ENCODE results near the gene REC8. TPM values are rescaled to one million over a fixed set of nuclear protein-coding genes. Genes with fewer than 3 reads are reported as not detected.

Gene REC8
- total and polyA plus RNA-seq, 5 donors from 2014 or later: 9.7 to 145 (median 13.7) TPM

GRCh38 chr14:24135584-24135833 lies 36.4 kb upstream of the REC8 start:
- Mint-ChIP-seq H3K36me3 (peaks cover 18% of the 10 kb centered on the region), H3K9me3 (peaks cover 0 to 1% (median 0%) of the 10 kb centered on the region in 7 donors), H3K4me1 (peaks cover 16 to 70% (median 48%) of the 10 kb centered on the region in 4 donors), H3K4me3 (peak overlapping the region; percentile 91 to 98 (median 97)), H3K27ac (peak overlapping the region; percentile 8 to 96 (median 93)), H3K27me3 (peaks cover 4% of the 10 kb centered on the region)
- DNase-seq (no peak), ATAC-seq (ENCODE audit: low read depth in 2 of 2) (no peak)
- H3K36me3 ChIP-seq (ENCODE audit: control insufficient read depth, insufficient read depth, low read length): peaks cover 16% of the 10 kb centered on the region
- H3K27ac ChIP-seq (ENCODE audit: insufficient read depth, low read length, poor library complexity, severe bottlenecking): peak overlapping the region; percentile 67
- H3K4me1 ChIP-seq (ENCODE audit: control insufficient read depth, insufficient read depth, low read length, poor library complexity, severe bottlenecking): peaks cover 59% of the 10 kb centered on the region
- H3K9me3 ChIP-seq (ENCODE audit: control insufficient read depth in 2 of 2, low read length in 2 of 2): no peaks in the 10 kb centered on the region
- no peaks in the 10 kb centered on the region for H3K27me3 ChIP-seq (ENCODE audit: control insufficient read depth, insufficient read depth, low read length)
- peak overlapping the region; percentile 29 for H3K4me3 ChIP-seq (ENCODE audit: low read depth, low read length)

- H3K4me3 ChIP-seq (ENCODE audit: low read depth, low read length): peak within 1 kb of the TSS; percentile 75
- H3K27me3 ChIP-seq (ENCODE audit: control insufficient read depth, insufficient read depth, low read length): no peaks in the 10 kb centered on the region
- Mint-ChIP-seq H3K4me1 (peaks cover 16 to 70% (median 43%) of the 10 kb centered on the region in 4 donors), H3K27ac (peak within 1 kb of the TSS; percentile 69 to 96 (median 95)), H3K27me3 (peaks cover 4% of the 10 kb centered on the region), H3K36me3 (peaks cover 17% of the 10 kb centered on the region), H3K4me3 (peak within 1 kb of the TSS; percentile 92 to 98 (median 97)), H3K9me3 (peaks cover 0 to 1% (median 0%) of the 10 kb centered on the region in 7 donors)
- peaks cover 16% of the 10 kb centered on the region for H3K36me3 ChIP-seq (ENCODE audit: control insufficient read depth, insufficient read depth, low read length)
- peak within 1 kb of the TSS; percentile 85 for H3K27ac ChIP-seq (ENCODE audit: insufficient read depth, low read length, poor library complexity, severe bottlenecking)
- peaks cover 63% of the 10 kb centered on the region for H3K4me1 ChIP-seq (ENCODE audit: control insufficient read depth, insufficient read depth, low read length, poor library complexity, severe bottlenecking)
- DNase-seq (peak; percentile 90 to 94 (median 93)), ATAC-seq (ENCODE audit: low read depth in 2 of 2) (peak; percentile 93 to 96)
- no peaks in the 10 kb centered on the region for H3K9me3 ChIP-seq (ENCODE audit: control insufficient read depth in 2 of 2, low read length in 2 of 2)
Observed at GRCh38 chr14:24135834-24136683, 35.8 kb upstream of the REC8 start, which contains the start of gene PSME1. Gene PSME1, plus strand, starts transcription at chr14:24136194. Its CDS starts 69 bp downstream, at chr14:24136263.

GRCh38 chr14:24136684-24137528 lies 35.0 kb upstream of the REC8 start:
- H3K4me1 Mint-ChIP-seq: peaks cover 16 to 71% (median 43%) of the 10 kb centered on the region in 4 donors
- H3K9me3 Mint-ChIP-seq: peaks cover 0 to 1% (median 0%) of the 10 kb centered on the region in 7 donors
- H3K9me3 ChIP-seq (ENCODE audit: control insufficient read depth in 2 of 2, low read length in 2 of 2): no peaks in the 10 kb centered on the region
- H3K27me3 ChIP-seq (ENCODE audit: control insufficient read depth, insufficient read depth, low read length): no peaks in the 10 kb centered on the region
- DNase-seq (peak in 1 of 3 donors; percentile 28), ATAC-seq (ENCODE audit: low read depth in 2 of 2) (no peak)
- peaks cover 62% of the 10 kb centered on the region for H3K4me1 ChIP-seq (ENCODE audit: control insufficient read depth, insufficient read depth, low read length, poor library complexity, severe bottlenecking)
- H3K27ac Mint-ChIP-seq: peak overlapping the region; percentile 69 to 95 (median 94)
- peak overlapping the region; percentile 75 for H3K4me3 ChIP-seq (ENCODE audit: low read depth, low read length)
- H3K36me3 Mint-ChIP-seq: peaks cover 17% of the 10 kb centered on the region
- H3K27me3 Mint-ChIP-seq: peaks cover 4% of the 10 kb centered on the region
- H3K36me3 ChIP-seq (ENCODE audit: control insufficient read depth, insufficient read depth, low read length): peaks cover 16% of the 10 kb centered on the region
- H3K4me3 Mint-ChIP-seq: peak overlapping the region; percentile 92 to 94 (median 92)
- H3K27ac ChIP-seq (ENCODE audit: insufficient read depth, low read length, poor library complexity, severe bottlenecking): peak overlapping the region; percentile 85

GRCh38 chr14:24137529-24138395 lies 34.1 kb upstream of the REC8 start:
- H3K4me3 Mint-ChIP-seq: peak overlapping the region; percentile 92 to 94 (median 92)
- Histone ChIP-seq H3K4me3 (ENCODE audit: low read depth, low read length) (no peak overlapping the region), H3K27me3 (ENCODE audit: control insufficient read depth, insufficient read depth, low read length) (no peaks in the 10 kb centered on the region), H3K9me3 (ENCODE audit: control insufficient read depth in 2 of 2, low read length in 2 of 2) (no peaks in the 10 kb centered on the region), H3K27ac (ENCODE audit: insufficient read depth, low read length, poor library complexity, severe bottlenecking) (peak overlapping the region; percentile 85), H3K36me3 (ENCODE audit: control insufficient read depth, insufficient read depth, low read length) (peaks cover 16% of the 10 kb centered on the region), H3K4me1 (ENCODE audit: control insufficient read depth, insufficient read depth, low read length, poor library complexity, severe bottlenecking) (peaks cover 59% of the 10 kb centered on the region)
- H3K27ac Mint-ChIP-seq: peak overlapping the region; percentile 94 to 95 (median 95)
- H3K27me3 Mint-ChIP-seq: peaks cover 4% of the 10 kb centered on the region
- DNase-seq: no peak
- H3K9me3 Mint-ChIP-seq: peaks cover 0 to 1% (median 0%) of the 10 kb centered on the region in 7 donors
- no peak for ATAC-seq (ENCODE audit: low read depth in 2 of 2)
- H3K36me3 Mint-ChIP-seq: peaks cover 17% of the 10 kb centered on the region
- H3K4me1 Mint-ChIP-seq: peaks cover 16 to 71% (median 39%) of the 10 kb centered on the region in 4 donors

- no peak overlapping the region for H3K4me3 ChIP-seq (ENCODE audit: low read depth, low read length)
- Mint-ChIP-seq H3K36me3 (peaks cover 22% of the 10 kb centered on the region), H3K27me3 (no peaks in the 10 kb centered on the region), H3K4me1 (peaks cover 10 to 73% (median 37%) of the 10 kb centered on the region in 4 donors), H3K9me3 (peaks cover 0 to 1% (median 0%) of the 10 kb centered on the region in 7 donors), H3K4me3 (peak overlapping the region; percentile 81 to 94 (median 92)), H3K27ac (peak overlapping the region in 2 of 3 donors; percentile 61 to 85)
- H3K4me1 ChIP-seq (ENCODE audit: control insufficient read depth, insufficient read depth, low read length, poor library complexity, severe bottlenecking): peaks cover 56% of the 10 kb centered on the region
- H3K9me3 ChIP-seq (ENCODE audit: control insufficient read depth in 2 of 2, low read length in 2 of 2): no peaks in the 10 kb centered on the region
- H3K27ac ChIP-seq (ENCODE audit: insufficient read depth, low read length, poor library complexity, severe bottlenecking): no peak overlapping the region
- no peaks in the 10 kb centered on the region for H3K27me3 ChIP-seq (ENCODE audit: control insufficient read depth, insufficient read depth, low read length)
- DNase-seq (no peak), ATAC-seq (ENCODE audit: low read depth in 2 of 2) (no peak)
- H3K36me3 ChIP-seq (ENCODE audit: control insufficient read depth, insufficient read depth, low read length): peaks cover 22% of the 10 kb centered on the region
Observed at GRCh38 chr14:24138396-24139271, 33.2 kb upstream of the REC8 start.

- ATAC-seq (ENCODE audit: low read depth in 2 of 2): no peak
- Mint-ChIP-seq H3K4me3 (peak overlapping the region; percentile 68 to 94 (median 86)), H3K4me1 (peaks cover 10 to 74% (median 41%) of the 10 kb centered on the region in 4 donors), H3K27me3 (no peaks in the 10 kb centered on the region), H3K36me3 (peaks cover 25% of the 10 kb centered on the region), H3K27ac (peak overlapping the region in 2 of 3 donors; percentile 61 to 75), H3K9me3 (peaks cover 0 to 1% (median 0%) of the 10 kb centered on the region in 7 donors)
- Histone ChIP-seq H3K36me3 (ENCODE audit: control insufficient read depth, insufficient read depth, low read length) (peaks cover 28% of the 10 kb centered on the region), H3K27me3 (ENCODE audit: control insufficient read depth, insufficient read depth, low read length) (no peaks in the 10 kb centered on the region), H3K27ac (ENCODE audit: insufficient read depth, low read length, poor library complexity, severe bottlenecking) (no peak overlapping the region), H3K9me3 (ENCODE audit: control insufficient read depth in 2 of 2, low read length in 2 of 2) (no peaks in the 10 kb centered on the region), H3K4me1 (ENCODE audit: control insufficient read depth, insufficient read depth, low read length, poor library complexity, severe bottlenecking) (peaks cover 56% of the 10 kb centered on the region), H3K4me3 (ENCODE audit: low read depth, low read length) (peak overlapping the region; percentile 55)
- DNase-seq: peak in 1 of 3 donors; percentile 40
Observed at GRCh38 chr14:24139272-24139934, 32.5 kb upstream of the REC8 start.

All from CD4-positive, CD25-positive, alpha-beta regulatory T cell (primary cell).